ENCODE results near the gene WNT7B.

WNT7B gene

GRCh38 chr22:45987136-45987861 is 10.3 kb upstream of the WNT7B start:
- TF ChIP-seq RARB (CRISPR knock-in tag; IDR thresholded peaks at IDR 0.05) (no peak), TOX (CRISPR knock-in tag; IDR thresholded peaks at IDR 0.05; ENCODE audit: borderline replicate concordance) (no peak), ZFP30 (CRISPR knock-in tag; IDR thresholded peaks at IDR 0.05) (no peak), CREB5 (CRISPR knock-in tag; IDR thresholded peaks at IDR 0.05; ENCODE audit: low read depth) (no peak), PPARA (CRISPR knock-in tag; IDR thresholded peaks at IDR 0.05; ENCODE audit: borderline replicate concordance) (no peak)

GRCh38 chr22:45984316-45984916 is 7.5 kb upstream of the WNT7B start:
- TF ChIP-seq SNAI2 (CRISPR knock-in tag; IDR thresholded peaks at IDR 0.05) (no peak), RARB (CRISPR knock-in tag; IDR thresholded peaks at IDR 0.05) (no peak), ZNF70 (CRISPR knock-in tag; IDR thresholded peaks at IDR 0.05) (no peak), ZFP30 (CRISPR knock-in tag; IDR thresholded peaks at IDR 0.05) (no peak), OSR1 (CRISPR knock-in tag; IDR thresholded peaks at IDR 0.05) (no peak), ESRRG (CRISPR knock-in tag; IDR thresholded peaks at IDR 0.05) (no peak), CSDC2 (CRISPR knock-in tag; IDR thresholded peaks at IDR 0.05) (no peak), TCF4 (CRISPR knock-in tag; IDR thresholded peaks at IDR 0.05; ENCODE audit: borderline replicate concordance) (no peak), BACH2 (CRISPR knock-in tag; IDR thresholded peaks at IDR 0.05; ENCODE audit: borderline replicate concordance) (no peak), ZC3H10 (CRISPR knock-in tag; IDR thresholded peaks at IDR 0.05) (no peak), ZNF8 (CRISPR knock-in tag; IDR thresholded peaks at IDR 0.05) (no peak), ZNF565 (CRISPR knock-in tag; conservative IDR thresholded peaks at IDR 0.05; ENCODE audit: low read depth) (no peak), ZFP3 (CRISPR knock-in tag; IDR thresholded peaks at IDR 0.05) (no peak), PPARA (CRISPR knock-in tag; IDR thresholded peaks at IDR 0.05; ENCODE audit: borderline replicate concordance) (no peak), CREB5 (CRISPR knock-in tag; IDR thresholded peaks at IDR 0.05; ENCODE audit: low read depth) (no peak), TOX (CRISPR knock-in tag; IDR thresholded peaks at IDR 0.05; ENCODE audit: borderline replicate concordance) (no peak), GLIS3 (CRISPR knock-in tag; IDR thresholded peaks at IDR 0.05) (no peak)
- TF ChIP-seq, protein P1, sequence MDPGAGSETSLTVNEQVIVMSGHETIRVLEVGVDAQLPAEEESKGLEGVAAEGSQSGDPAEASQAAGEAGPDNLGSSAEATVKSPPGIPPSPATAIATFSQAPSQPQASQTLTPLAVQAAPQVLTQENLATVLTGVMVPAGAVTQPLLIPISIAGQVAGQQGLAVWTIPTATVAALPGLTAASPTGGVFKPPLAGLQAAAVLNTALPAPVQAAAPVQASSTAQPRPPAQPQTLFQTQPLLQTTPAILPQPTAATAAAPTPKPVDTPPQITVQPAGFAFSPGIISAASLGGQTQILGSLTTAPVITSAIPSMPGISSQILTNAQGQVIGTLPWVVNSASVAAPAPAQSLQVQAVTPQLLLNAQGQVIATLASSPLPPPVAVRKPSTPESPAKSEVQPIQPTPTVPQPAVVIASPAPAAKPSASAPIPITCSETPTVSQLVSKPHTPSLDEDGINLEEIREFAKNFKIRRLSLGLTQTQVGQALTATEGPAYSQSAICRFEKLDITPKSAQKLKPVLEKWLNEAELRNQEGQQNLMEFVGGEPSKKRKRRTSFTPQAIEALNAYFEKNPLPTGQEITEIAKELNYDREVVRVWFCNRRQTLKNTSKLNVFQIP (CRISPR knock-in tag; IDR thresholded peaks at IDR 0.05; ENCODE audit: borderline replicate concordance, low read depth) = no peak
- TF ChIP-seq, protein P2, sequence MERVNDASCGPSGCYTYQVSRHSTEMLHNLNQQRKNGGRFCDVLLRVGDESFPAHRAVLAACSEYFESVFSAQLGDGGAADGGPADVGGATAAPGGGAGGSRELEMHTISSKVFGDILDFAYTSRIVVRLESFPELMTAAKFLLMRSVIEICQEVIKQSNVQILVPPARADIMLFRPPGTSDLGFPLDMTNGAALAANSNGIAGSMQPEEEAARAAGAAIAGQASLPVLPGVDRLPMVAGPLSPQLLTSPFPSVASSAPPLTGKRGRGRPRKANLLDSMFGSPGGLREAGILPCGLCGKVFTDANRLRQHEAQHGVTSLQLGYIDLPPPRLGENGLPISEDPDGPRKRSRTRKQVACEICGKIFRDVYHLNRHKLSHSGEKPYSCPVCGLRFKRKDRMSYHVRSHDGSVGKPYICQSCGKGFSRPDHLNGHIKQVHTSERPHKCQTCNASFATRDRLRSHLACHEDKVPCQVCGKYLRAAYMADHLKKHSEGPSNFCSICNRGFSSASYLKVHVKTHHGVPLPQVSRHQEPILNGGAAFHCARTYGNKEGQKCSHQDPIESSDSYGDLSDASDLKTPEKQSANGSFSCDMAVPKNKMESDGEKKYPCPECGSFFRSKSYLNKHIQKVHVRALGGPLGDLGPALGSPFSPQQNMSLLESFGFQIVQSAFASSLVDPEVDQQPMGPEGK (CRISPR knock-in tag; IDR thresholded peaks at IDR 0.05; ENCODE audit: borderline replicate concordance) = no peak
- TF ChIP-seq, protein P3, sequence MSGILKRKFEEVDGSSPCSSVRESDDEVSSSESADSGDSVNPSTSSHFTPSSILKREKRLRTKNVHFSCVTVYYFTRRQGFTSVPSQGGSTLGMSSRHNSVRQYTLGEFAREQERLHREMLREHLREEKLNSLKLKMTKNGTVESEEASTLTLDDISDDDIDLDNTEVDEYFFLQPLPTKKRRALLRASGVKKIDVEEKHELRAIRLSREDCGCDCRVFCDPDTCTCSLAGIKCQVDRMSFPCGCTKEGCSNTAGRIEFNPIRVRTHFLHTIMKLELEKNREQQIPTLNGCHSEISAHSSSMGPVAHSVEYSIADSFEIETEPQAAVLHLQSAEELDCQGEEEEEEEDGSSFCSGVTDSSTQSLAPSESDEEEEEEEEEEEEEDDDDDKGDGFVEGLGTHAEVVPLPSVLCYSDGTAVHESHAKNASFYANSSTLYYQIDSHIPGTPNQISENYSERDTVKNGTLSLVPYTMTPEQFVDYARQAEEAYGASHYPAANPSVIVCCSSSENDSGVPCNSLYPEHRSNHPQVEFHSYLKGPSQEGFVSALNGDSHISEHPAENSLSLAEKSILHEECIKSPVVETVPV (CRISPR knock-in tag; IDR thresholded peaks at IDR 0.05) = no peak

More at GRCh38 chr22:45987136-45987861, 10.3 kb upstream of the WNT7B start:
- ATAC-seq = no peak

GRCh38 chr22:45983797-45984196 is 6.8 kb upstream of the WNT7B start:
- ATAC-seq = no peak
- TF ChIP-seq ZNF70 (CRISPR knock-in tag; IDR thresholded peaks at IDR 0.05) = no peak
- no peak for TF ChIP-seq ISL1 (CRISPR knock-in tag; IDR thresholded peaks at IDR 0.05)
- no peak for TF ChIP-seq ARNTL (CRISPR knock-in tag; IDR thresholded peaks at IDR 0.05; ENCODE audit: borderline replicate concordance, low read depth)
- TF ChIP-seq, protein P3 (CRISPR knock-in tag; IDR thresholded peaks at IDR 0.05) = no peak

More at GRCh38 chr22:45984316-45984916, 7.5 kb upstream of the WNT7B start:
- ATAC-seq = no peak
